Cardiac atrium fibroblast (primary cell): Measurements from ENCODE around the gene RTBDN. TPM values are rescaled to one million over a fixed set of nuclear protein-coding genes. Genes with fewer than 3 reads are reported as not detected.

ENCODE experiments used
- total RNA-seq: library from RNA; depleted of rRNA; stranded (reverse); fragments of >200 nt; gene quantifications from 2 replicates; pipeline ENCODE4 v1.2.3, GENCODE V29; 2015

RTBDN gene
- not detected in 2 replicates for total RNA-seq

DNA sequence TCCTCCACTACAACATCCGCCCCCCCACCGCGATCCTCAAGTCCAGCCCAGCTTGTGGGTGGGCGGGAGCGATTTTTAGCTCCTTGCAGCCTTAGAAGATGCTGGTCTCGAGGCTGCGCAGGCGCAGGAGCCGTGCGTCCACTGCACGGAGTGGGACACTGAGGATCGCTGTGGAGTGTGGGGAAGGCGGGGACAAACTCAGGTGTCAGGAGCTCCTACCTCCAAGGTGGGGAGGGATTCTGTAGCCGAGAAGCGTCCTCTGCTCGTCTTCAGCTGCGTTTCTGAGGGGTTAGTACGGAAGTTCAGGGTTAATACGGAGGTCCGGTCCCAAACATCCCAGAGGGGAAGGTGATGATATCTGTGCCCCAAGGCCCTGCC lies at the start of gene RTBDN:
Gene RTBDN, minus strand, starts transcription at position 14 of the 378 bp plus-strand sequence. CDS start 4,600 bp downstream, outside the sequence.

DNA sequence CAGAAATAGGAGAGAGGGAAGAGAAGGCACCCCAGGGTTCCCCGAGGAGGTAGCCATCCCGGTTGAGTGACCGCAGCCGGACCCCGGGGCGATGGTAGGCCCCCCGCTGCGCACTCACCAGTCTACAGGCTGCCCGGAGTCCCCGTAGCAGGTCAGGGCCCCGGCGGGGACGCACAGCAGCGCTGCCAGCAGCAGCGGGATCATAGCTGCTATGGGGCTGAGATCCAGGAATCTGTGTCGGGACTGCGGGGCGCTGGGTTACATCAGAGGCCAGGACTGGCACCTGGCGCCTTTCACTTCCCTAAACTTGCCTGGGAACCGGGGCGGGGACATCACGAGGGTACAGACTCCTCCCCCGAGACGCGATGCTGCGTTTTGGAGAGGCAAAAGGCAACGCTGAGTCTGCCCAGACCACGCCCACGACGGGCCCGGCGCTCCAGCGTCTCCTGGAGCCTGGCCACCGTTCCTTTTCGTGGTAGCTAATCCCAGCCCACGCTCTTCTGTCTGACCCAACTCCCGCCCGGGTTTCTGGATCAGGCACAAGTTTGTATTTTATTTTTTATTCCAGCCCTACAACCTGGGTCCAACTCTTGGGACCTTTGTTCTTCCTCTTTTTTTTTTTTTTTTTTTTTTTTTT lies 46.9 kb upstream of the RTBDN start, which contains the start of gene DNASE2:
Gene DNASE2, minus strand, starts transcription at position 278 of the 637 bp plus-strand sequence. Its CDS starts 74 bp downstream, at position 204.

DNA sequence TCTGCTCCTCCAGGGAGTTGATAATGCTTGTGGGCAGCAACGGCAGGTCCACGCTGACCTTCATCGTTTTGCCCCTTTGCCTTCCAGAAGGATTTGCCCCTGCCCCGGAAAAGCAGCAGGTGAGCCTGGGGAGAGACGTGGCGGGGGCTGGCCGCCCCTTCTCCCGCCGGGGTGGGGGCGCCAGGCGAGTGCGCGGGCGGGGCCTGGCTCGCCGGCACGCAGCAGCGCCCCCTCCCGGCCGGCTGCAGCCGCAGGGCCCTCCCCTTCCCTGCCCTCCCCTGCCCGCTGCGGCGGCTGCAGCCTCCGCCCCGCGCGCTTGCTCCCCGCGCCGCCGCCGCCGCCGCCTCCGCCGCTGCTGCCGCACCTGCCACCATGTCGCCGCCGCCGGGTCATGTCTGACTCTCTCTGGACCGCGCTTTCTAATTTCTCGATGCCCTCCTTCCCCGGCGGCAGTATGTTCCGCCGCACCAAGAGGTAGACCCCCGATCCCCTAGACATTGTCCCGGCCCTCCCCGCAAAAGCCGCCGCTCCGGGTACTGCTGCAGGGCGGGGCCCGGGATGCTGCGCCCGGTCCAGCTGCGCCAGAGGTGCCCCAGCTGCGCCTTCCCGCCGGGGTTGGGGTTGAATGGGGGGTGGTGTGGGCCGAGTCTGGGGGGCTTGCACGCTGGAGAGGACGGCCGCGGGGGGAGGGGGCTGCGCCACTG lies 4.0 kb upstream of the RTBDN start, which contains the start of gene MAST1:
Gene MAST1, plus strand, starts transcription at position 334 of the 704 bp plus-strand sequence. Its CDS starts 58 bp downstream, at position 392.

DNA sequence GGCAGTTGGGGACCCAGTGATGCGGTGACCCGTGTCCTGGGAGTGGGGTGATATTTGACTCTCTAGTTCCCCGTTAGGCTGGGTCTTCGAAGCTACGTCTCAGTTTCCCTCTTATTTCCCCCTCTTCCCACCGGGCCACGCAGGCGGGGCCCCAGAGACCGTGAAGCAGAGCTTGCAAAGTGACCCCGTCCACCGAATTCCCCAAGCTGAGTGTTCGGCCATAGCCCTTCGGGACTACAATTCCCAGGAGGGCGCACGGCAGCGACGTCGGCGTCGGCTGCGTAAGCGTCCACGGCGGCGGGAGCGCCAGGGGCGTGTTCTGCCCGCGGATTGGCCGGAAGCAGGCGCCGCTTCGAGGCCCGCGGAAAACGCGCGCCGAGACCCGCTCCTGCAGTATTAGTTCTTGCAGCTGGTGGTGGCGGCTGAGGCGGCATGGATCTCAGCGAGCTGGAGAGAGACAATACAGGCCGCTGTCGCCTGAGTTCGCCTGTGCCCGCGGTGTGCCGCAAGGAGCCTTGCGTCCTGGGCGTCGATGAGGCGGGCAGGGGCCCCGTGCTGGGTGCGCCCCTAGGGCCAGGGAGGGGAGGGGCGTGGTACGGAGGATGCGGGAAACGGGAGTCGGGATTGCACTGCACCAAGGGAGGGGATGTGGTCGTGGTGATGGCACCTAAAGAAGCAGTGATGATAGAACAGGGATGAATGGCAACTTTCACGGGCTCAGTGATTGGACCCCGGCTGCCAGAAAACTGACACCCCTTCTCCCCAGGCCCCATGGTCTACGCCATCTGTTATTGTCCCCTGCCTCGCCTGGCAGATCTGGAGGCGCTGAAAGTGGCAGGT lies 27.9 kb downstream of the RTBDN start, which contains the start of gene RNASEH2A:
Gene RNASEH2A, plus strand, starts transcription at position 343 of the 840 bp plus-strand sequence. Its CDS starts 90 bp downstream, at position 433.

DNA sequence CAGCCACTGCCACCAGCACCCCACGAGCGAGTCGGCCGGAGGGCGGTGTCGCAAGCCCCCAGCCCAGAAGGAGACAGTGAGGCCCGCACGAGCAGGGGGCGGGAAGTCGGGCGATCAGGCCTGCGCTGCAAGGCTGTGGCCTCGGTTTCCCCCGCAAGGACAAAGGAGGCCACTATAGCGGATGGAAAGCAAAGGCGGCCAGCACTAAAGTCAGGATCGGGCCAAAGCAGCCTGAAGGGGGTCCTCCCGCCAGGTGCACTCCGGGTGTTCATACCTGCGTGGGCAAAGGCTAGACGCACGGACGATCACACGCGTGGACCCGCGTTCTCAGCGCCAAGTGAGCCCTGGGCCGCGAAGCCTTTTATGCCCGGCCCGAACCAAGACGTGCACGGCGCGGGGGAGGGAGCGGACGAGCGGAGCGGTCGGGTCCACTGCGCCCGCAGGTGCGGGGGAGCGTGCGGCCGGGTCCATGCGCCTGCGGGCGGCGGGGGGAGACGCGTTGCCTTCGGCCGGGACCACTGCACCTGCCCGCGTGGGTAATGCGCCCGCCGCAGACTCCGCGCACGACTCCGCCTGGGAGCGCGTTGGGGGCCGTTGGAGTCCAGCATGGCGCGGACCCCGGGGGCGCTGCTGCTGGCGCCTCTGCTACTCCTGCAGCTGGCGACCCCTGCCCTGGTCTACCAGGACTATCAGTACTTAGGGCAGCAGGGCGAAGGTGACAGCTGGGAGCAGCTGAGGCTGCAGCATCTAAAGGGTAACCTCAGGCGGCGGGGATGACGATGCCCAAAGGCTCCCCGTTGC lies 32.7 kb downstream of the RTBDN start, which contains the start of the genes PRDX2 and THSD8:
Gene PRDX2, minus strand, starts transcription at position 335 of the 801 bp plus-strand sequence. CDS start 539 bp downstream, outside the sequence.
Gene THSD8, plus strand, starts transcription at position 604 of the 801 bp plus-strand sequence. Its CDS starts 3 bp downstream, at position 607.

DNA sequence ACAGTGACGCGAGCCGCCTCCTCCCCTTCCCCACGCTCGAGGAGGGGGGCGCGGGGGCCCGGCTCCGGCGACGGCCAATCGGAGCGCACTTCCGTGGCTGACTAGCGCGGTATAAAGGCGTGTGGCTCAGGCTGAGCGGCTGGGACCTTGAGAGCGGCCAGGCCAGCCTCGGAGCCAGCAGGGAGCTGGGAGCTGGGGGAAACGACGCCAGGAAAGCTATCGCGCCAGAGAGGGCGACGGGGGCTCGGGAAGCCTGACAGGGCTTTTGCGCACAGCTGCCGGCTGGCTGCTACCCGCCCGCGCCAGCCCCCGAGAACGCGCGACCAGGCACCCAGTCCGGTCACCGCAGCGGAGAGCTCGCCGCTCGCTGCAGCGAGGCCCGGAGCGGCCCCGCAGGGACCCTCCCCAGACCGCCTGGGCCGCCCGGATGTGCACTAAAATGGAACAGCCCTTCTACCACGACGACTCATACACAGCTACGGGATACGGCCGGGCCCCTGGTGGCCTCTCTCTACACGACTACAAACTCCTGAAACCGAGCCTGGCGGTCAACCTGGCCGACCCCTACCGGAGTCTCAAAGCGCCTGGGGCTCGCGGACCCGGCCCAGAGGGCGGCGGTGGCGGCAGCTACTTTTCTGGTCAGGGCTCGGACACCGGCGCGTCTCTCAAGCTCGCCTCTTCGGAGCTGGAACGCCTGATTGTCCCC lies 42.9 kb downstream of the RTBDN start, which contains the start of gene JUNB:
Gene JUNB, plus strand, starts transcription at position 142 of the 706 bp plus-strand sequence. Its CDS starts 286 bp downstream, at position 428.

Other genes with a start within 250 kb of the RTBDN start
- 4.7 and 7.1 TPM in 2 replicates for gene ZNF490, start 223.8 kb downstream of the RTBDN start, total RNA-seq
- gene ZNF791, start 223.7 kb downstream of the RTBDN start, total RNA-seq: 6.3 and 6.9 TPM in 2 replicates
- gene MAN2B1, start 167.8 kb downstream of the RTBDN start, total RNA-seq: 75.3 and 96.9 TPM in 2 replicates
- 5.7 and 6.1 TPM in 2 replicates for gene WDR83, start 167.8 kb downstream of the RTBDN start, total RNA-seq
- gene DHPS, start 152.7 kb downstream of the RTBDN start, total RNA-seq: 52.3 and 60.5 TPM in 2 replicates
- gene GNG14, start 146.6 kb downstream of the RTBDN start, total RNA-seq: not detected in 2 replicates
- 7.0 and 10.0 TPM in 2 replicates for gene FBXW9, start 137.9 kb downstream of the RTBDN start, total RNA-seq
- gene TNPO2, start 110.6 kb downstream of the RTBDN start, total RNA-seq: 29.5 and 37.2 TPM in 2 replicates
- 307 and 330 TPM in 2 replicates for gene TRIR, start 99.9 kb downstream of the RTBDN start, total RNA-seq
- gene GET3, start 97.1 kb downstream of the RTBDN start, total RNA-seq: 62.5 and 74.4 TPM in 2 replicates
- not detected in 2 replicates for gene BEST2, start 82.8 kb downstream of the RTBDN start, total RNA-seq
- gene HOOK2, start 59.0 kb downstream of the RTBDN start, total RNA-seq: 11.7 and 22.7 TPM in 2 replicates
- gene JUNB, start 43.1 kb downstream of the RTBDN start, total RNA-seq: 265 and 362 TPM in 2 replicates
- gene PRDX2, start 32.8 kb downstream of the RTBDN start, total RNA-seq: 292 and 317 TPM in 2 replicates
- not detected in 2 replicates for gene THSD8, start 32.5 kb downstream of the RTBDN start, total RNA-seq
- 4.4 and 7.4 TPM in 2 replicates for gene RNASEH2A, start 28.0 kb downstream of the RTBDN start, total RNA-seq
- gene MAST1, start 3.9 kb upstream of the RTBDN start, total RNA-seq: 0.32 TPM in 1 of 2 replicates, not detected in the other
- 38.8 and 48.1 TPM in 2 replicates for gene DNASE2, start 46.9 kb upstream of the RTBDN start, total RNA-seq
- gene KLF1, start 52.6 kb upstream of the RTBDN start, total RNA-seq: not detected in 2 replicates
- 48.1 and 54.3 TPM in 2 replicates for gene GCDH, start 56.6 kb upstream of the RTBDN start, total RNA-seq
- gene SYCE2, start 84.7 kb upstream of the RTBDN start, total RNA-seq: 0.16 TPM in 1 of 2 replicates, not detected in the other
- 48.0 and 52.2 TPM in 2 replicates for gene FARSA, start 99.1 kb upstream of the RTBDN start, total RNA-seq
- gene CALR, start 104.0 kb upstream of the RTBDN start, total RNA-seq: 1,632 and 1,793 TPM in 2 replicates
- 72.2 and 78.1 TPM in 2 replicates for gene RAD23A, start 111.3 kb upstream of the RTBDN start, total RNA-seq
- gene GADD45GIP1, start 122.6 kb upstream of the RTBDN start, total RNA-seq: 36.6 and 45.5 TPM in 2 replicates
- gene DAND5, start 135.0 kb upstream of the RTBDN start, total RNA-seq: not detected in 2 replicates
- gene NFIX, start 160.9 kb upstream of the RTBDN start, total RNA-seq: 47.3 and 63.2 TPM in 2 replicates